PFSK-1 (cell line): ENCODE measurements around the gene MAPK14.

Experiments used
- POLR2AphosphoS5 ChIP-seq: IDR thresholded peaks from 2 replicates; pipeline ENCODE4 v1.6.1; 2012; ENCODE audit warnings: low read depth, mild to moderate bottlenecking, control low read depth, low read length, moderate library complexity
- SIN3A ChIP-seq: IDR thresholded peaks from 2 replicates; pipeline ENCODE4 v1.6.1; 2012; ENCODE audit warnings: mild to moderate bottlenecking, low read length, moderate library complexity, borderline replicate concordance; ENCODE audit not compliant: insufficient read depth
- TF ChIP-seq, protein P1 (sequence below), 2 experiments: IDR thresholded peaks; 2 replicates each; pipeline versions ENCODE4 v1.6.1 to v1.8.0; 2011 to 2012; ENCODE audit warnings: low read depth in 2 of 2, low read length in 2 of 2, control low read depth in 1 of 2, inconsistent platforms in 1 of 2, mild to moderate bottlenecking in 1 of 2, moderate library complexity in 1 of 2; ENCODE audit not compliant: insufficient read depth in 1 of 2

DNA sequence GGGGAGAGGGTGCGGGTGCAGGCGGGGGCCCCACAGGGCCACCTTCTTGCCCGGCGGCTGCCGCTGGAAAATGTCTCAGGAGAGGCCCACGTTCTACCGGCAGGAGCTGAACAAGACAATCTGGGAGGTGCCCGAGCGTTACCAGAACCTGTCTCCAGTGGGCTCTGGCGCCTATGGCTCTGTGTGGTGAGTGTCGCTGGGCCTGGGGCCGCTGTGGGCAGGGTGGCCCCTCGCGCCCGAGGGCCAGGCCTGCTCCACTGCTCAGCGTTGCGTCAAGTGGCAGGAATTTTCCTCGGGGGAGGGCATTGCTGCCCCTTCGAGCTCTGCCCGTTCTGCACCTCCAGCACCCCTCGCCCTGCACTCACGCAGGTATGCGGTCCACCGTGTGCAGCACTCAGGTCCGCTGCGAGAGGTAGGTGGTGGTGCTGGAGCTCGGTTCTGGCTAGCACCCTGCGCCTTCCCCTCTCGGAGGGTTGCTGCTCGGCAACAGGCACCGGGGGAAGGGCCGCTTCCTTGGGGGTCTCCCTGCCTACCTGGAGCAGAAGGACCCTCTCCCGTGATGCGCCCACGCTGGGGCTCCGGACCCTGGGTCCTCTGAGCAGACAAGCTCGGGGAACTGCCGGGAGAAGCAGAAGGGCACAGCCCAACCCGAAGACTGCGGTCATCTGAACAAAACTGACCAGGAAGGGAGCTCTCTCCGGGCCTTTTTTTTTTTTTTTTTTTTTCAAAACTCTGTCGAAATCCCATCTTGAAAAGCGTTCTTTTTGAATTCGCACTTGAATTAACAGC, 674 bp downstream of the MAPK14 start:
- no peak for TF ChIP-seq POLR2AphosphoS5
- TF ChIP-seq SIN3A = no peak
- TF ChIP-seq, protein P1, sequence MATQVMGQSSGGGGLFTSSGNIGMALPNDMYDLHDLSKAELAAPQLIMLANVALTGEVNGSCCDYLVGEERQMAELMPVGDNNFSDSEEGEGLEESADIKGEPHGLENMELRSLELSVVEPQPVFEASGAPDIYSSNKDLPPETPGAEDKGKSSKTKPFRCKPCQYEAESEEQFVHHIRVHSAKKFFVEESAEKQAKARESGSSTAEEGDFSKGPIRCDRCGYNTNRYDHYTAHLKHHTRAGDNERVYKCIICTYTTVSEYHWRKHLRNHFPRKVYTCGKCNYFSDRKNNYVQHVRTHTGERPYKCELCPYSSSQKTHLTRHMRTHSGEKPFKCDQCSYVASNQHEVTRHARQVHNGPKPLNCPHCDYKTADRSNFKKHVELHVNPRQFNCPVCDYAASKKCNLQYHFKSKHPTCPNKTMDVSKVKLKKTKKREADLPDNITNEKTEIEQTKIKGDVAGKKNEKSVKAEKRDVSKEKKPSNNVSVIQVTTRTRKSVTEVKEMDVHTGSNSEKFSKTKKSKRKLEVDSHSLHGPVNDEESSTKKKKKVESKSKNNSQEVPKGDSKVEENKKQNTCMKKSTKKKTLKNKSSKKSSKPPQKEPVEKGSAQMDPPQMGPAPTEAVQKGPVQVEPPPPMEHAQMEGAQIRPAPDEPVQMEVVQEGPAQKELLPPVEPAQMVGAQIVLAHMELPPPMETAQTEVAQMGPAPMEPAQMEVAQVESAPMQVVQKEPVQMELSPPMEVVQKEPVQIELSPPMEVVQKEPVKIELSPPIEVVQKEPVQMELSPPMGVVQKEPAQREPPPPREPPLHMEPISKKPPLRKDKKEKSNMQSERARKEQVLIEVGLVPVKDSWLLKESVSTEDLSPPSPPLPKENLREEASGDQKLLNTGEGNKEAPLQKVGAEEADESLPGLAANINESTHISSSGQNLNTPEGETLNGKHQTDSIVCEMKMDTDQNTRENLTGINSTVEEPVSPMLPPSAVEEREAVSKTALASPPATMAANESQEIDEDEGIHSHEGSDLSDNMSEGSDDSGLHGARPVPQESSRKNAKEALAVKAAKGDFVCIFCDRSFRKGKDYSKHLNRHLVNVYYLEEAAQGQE (IDR thresholded peaks at IDR 0.05; ENCODE audit: insufficient read depth in 1 of 2, low read depth in 2 of 2, low read length in 2 of 2) = no peak
